GM12865 (cell line): ENCODE measurements around the gene XRCC3.

Experiments
- DNase-seq: peaks from one replicate; pipeline ENCODE4 v3.0.0; 2010; ENCODE audit warnings: low read depth
- H3K4me3 ChIP-seq: 2 replicates; pipeline ENCODE4 v1.5.1; 2011; ENCODE audit warnings: mild to moderate bottlenecking, low read depth, low read length, control low read depth
- CTCF ChIP-seq: IDR thresholded peaks from 2 replicates; pipeline ENCODE4 v1.5.1; 2011; ENCODE audit warnings: low read length, control low read depth, low read depth, inconsistent platforms; ENCODE audit not compliant: insufficient read depth; ENCODE audit errors: missing control alignments

XRCC3 gene

GRCh38 chr14:103676881-103677675 is 38.2 kb downstream of the XRCC3 start:
- no peak for TF ChIP-seq CTCF
- H3K4me3 ChIP-seq = no peak overlapping the region
- DNase-seq = no peak

GRCh38 chr14:103675957-103676356 is 39.3 kb downstream of the XRCC3 start:
- no peak for TF ChIP-seq CTCF
- DNase-seq = no peak
- no peak overlapping the region for H3K4me3 ChIP-seq

GRCh38 chr14:103671911-103672310 is 43.3 kb downstream of the XRCC3 start:
- no peak for TF ChIP-seq CTCF
- H3K4me3 ChIP-seq = no peak overlapping the region
- no peak for DNase-seq

- no peak for TF ChIP-seq CTCF
- no peak overlapping the region for H3K4me3 ChIP-seq
- no peak for DNase-seq
These were observed 45.9 kb downstream of the XRCC3 start for GRCh38 chr14:103669370-103669769.

GRCh38 chr14:103668117-103668516 is 47.1 kb downstream of the XRCC3 start:
- no peak for TF ChIP-seq CTCF
- no peak overlapping the region for H3K4me3 ChIP-seq
- DNase-seq = no peak

- no peak for DNase-seq
- TF ChIP-seq CTCF = no peak
- H3K4me3 ChIP-seq = no peak overlapping the region
These were observed 47.6 kb downstream of the XRCC3 start for GRCh38 chr14:103667671-103668070.

GRCh38 chr14:103663506-103663905 is 51.7 kb downstream of the XRCC3 start:
- no peak overlapping the region for H3K4me3 ChIP-seq
- no peak for DNase-seq
- TF ChIP-seq CTCF = no peak
